HCT116 (cell line): ENCODE measurements around the gene TMEM269. TPM values are rescaled to one million over a fixed set of nuclear protein-coding genes. Genes with fewer than 3 reads are reported as not detected.

Experiments used
- ATAC-seq: fragments of 200-7000 bp; cut with Tn5 transposase; 2 replicates; pipeline ENCODE4 v1.9.1; 2020; ENCODE audit warnings: mild to moderate bottlenecking, moderate library complexity
- BruUV-seq: library from RNA; stranded (reverse); fragments of 400-500 nt; replicated peaks from 2 replicates; lab custom pipeline; 2021; lab: Mats Ljungman, UMichigan
- CTCF ChIA-PET: fragments of 300-600 bp; sonication (Branson Sonifier 250); formaldehyde crosslinking; loops from one replicate; lab custom pipeline; 2021; ENCODE audit warnings: antibody characterized with exemption; lab: Charles Lee
- POLR2A ChIA-PET: fragments of 300-600, 350-600 bp; sonication (Branson Sonifier 250); formaldehyde crosslinking; loops from one replicate; lab custom pipeline; 2021; ENCODE audit warnings: antibody characterized with exemption; lab: Charles Lee
- RAD21 ChIA-PET, 2 experiments: fragments of 300-600 bp; sonication (Branson Sonifier 250); formaldehyde crosslinking; loops; one replicate each; lab custom pipeline; 2023; ENCODE audit warnings: low total read pairs in 2 of 2; ENCODE audit not compliant: uncharacterized antibody in 2 of 2, unreplicated experiment in 2 of 2, low non-redundant PET in 1 of 2; lab: Charles Lee
- DNase-seq: peaks from one replicate; pipeline ENCODE4 v3.0.0-alpha.2; 2010; ENCODE audit warnings: low read depth, low spot score
- H2AFZ ChIP-seq: fragments of 200-600 bp; shearing (Covaris generic), sonication (generic); 2 replicates; pipeline ENCODE4 v1.6.1; 2017; ENCODE audit warnings: low read depth, mixed run types, mixed read lengths, antibody characterized with exemption, low read length; ENCODE audit not compliant: poor library complexity, severe bottlenecking
- H3K27ac ChIP-seq: 2 replicates; pipeline ENCODE4 v1.5.1; 2012; ENCODE audit warnings: low read depth, low read length
- H3K27me3 ChIP-seq: fragments of 200-600 bp; sonication (generic); 2 replicates; pipeline ENCODE4 v1.6.1; 2016; ENCODE audit warnings: mixed run types, low read length, mixed read lengths; ENCODE audit not compliant: insufficient read depth
- H3K36me3 ChIP-seq, 2 experiments: fragments of 200-500 bp in 1 of 2; fragments of 200-600 bp in 1 of 2; sonication (Bioruptor generic) in 1 of 2; sonication (generic) in 1 of 2; 2 replicates each; pipeline versions ENCODE4 v1.5.1 to v1.6.1; 2014 to 2016; ENCODE audit warnings: low read length in 2 of 2, inconsistent platforms in 1 of 2, mixed read lengths in 1 of 2, mixed run types in 1 of 2; ENCODE audit not compliant: insufficient read depth in 2 of 2, control insufficient read depth in 1 of 2
- H3K4me1 ChIP-seq, 2 experiments: fragments of 200-600 bp in 1 of 2; sonication (generic) in 1 of 2; 2 replicates each; pipeline versions ENCODE4 v1.5.1 to v1.6.1; 2012 to 2017; ENCODE audit warnings: low read length in 2 of 2, inconsistent platforms in 1 of 2, mild to moderate bottlenecking in 1 of 2, mixed read lengths in 1 of 2, mixed run types in 1 of 2, moderate library complexity in 1 of 2; ENCODE audit not compliant: insufficient read depth in 2 of 2, control insufficient read depth in 1 of 2
- H3K4me2 ChIP-seq: fragments of 200-600 bp; sonication (generic); 2 replicates; pipeline ENCODE4 v1.6.1; 2017; ENCODE audit warnings: mixed run types, low read length, mixed read lengths
- H3K4me3 ChIP-seq, 2 experiments: fragments of 200-600 bp in 1 of 2; sonication (generic) in 1 of 2; replicated peaks in 1 of 2; 2 replicates each; pipeline ENCODE4 v1.5.1; 2011 to 2016; ENCODE audit warnings: low read length in 2 of 2, control low read depth in 1 of 2, low read depth in 1 of 2, mild to moderate bottlenecking in 1 of 2, mixed read lengths in 1 of 2, mixed run types in 1 of 2
- H3K79me2 ChIP-seq: fragments of 200-600 bp; sonication (generic); 2 replicates; pipeline ENCODE4 v1.6.1; 2017; ENCODE audit warnings: mild to moderate bottlenecking, mixed run types, low read length, moderate library complexity, mixed read lengths; ENCODE audit not compliant: insufficient read depth
- H3K9ac ChIP-seq: fragments of 200-600 bp; sonication (generic); 2 replicates; pipeline ENCODE4 v1.6.1; 2016; ENCODE audit warnings: low read length, mixed read lengths
- H3K9me2 ChIP-seq: fragments of 200-600 bp; sonication (generic), shearing (Covaris generic); 2 replicates; pipeline ENCODE4 v1.6.1; 2017; ENCODE audit warnings: mixed run types, mild to moderate bottlenecking, moderate library complexity; ENCODE audit not compliant: insufficient read depth
- H3K9me3 ChIP-seq, 2 experiments: fragments of 200-500 bp in 1 of 2; fragments of 200-600 bp in 1 of 2; sonication (Bioruptor generic) in 1 of 2; sonication (generic) in 1 of 2; 2 replicates each; pipeline ENCODE4 v1.6.1; 2014 to 2017; ENCODE audit warnings: low read length in 2 of 2, mixed read lengths in 2 of 2, inconsistent platforms in 1 of 2, low read depth in 1 of 2, mild to moderate bottlenecking in 1 of 2, mixed run types in 1 of 2, moderate library complexity in 1 of 2; ENCODE audit not compliant: control insufficient read depth in 1 of 2, insufficient read depth in 1 of 2
- H4K20me1 ChIP-seq: fragments of 200-600 bp; sonication (generic), shearing (Covaris generic); 2 replicates; pipeline ENCODE4 v1.6.1; 2017; ENCODE audit warnings: mixed run types, mild to moderate bottlenecking, moderate library complexity; ENCODE audit not compliant: insufficient read depth
- CBX3 ChIP-seq: IDR thresholded peaks from 2 replicates; pipeline ENCODE4 v1.6.1; 2012; ENCODE audit warnings: low read depth
- EGR1 ChIP-seq: IDR thresholded peaks from 2 replicates; pipeline ENCODE4 v1.6.1; 2012; ENCODE audit warnings: low read depth
- ELF1 ChIP-seq: IDR thresholded peaks from 2 replicates; pipeline ENCODE4 v1.6.1; 2012; ENCODE audit warnings: low read depth, borderline replicate concordance
- EZH2phosphoT487 ChIP-seq: fragments of 200-600 bp; IDR thresholded peaks from 2 replicates; pipeline ENCODE4 v1.6.1; 2018; ENCODE audit warnings: antibody characterized with exemption, borderline replicate concordance
- POLR2A ChIP-seq: IDR thresholded peaks from 2 replicates; pipeline ENCODE4 v1.7.0; 2011; ENCODE audit warnings: borderline replicate concordance; ENCODE audit not compliant: insufficient read depth, insufficient read length; ENCODE audit errors: extremely low read depth
- SIN3A ChIP-seq: IDR thresholded peaks from 2 replicates; pipeline ENCODE4 v1.6.1; 2012; ENCODE audit warnings: low read depth
- ZFX ChIP-seq: fragments of 450-650 bp; IDR thresholded peaks from 2 replicates; pipeline ENCODE4 v1.6.1; 2017
- intact Hi-C: fragments of 100-400 bp; cut with micrococcal nuclease; formaldehyde crosslinking; loops from 2 replicates; pipeline ENCODE4 v1.10.0; 2022
- total RNA-seq: library from RNA; stranded (reverse); gene quantifications from one replicate; pipeline ENCODE4 v1.2.1, GENCODE V29; 2021; ENCODE audit not compliant: unreplicated experiment

The TMEM269 gene
- total RNA-seq, 1 experiment from 2014 or later: 0.34 TPM

DNA sequence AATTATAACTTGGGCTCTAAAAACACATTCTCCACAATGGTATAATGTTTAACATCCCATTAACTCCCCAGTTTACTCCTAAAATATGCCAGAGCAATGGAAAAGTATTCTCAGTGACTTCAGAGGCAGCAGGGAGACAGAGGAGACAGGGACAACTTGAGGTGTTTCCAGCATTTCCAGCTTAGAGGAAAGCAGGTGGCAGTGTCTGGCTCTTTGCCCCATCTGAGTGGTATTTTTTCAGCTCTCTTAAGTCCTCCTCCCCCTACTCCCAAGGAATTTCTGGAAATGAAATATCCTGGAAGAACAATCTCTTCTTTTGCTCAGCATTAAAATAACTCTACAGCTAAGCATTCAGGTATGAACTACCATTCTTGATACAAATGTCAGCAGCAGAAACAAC lies 21.4 kb downstream of the TMEM269 start:
- BruUV-seq: no TSS peak
- Histone ChIP-seq H3K4me3 (no peak overlapping the region), H3K4me2 (no peak overlapping the region), H3K79me2 (no peaks in the 10 kb centered on the region), H3K9ac (no peak overlapping the region), H3K36me3 (no peaks in the 10 kb centered on the region), H3K9me2 (no peaks in the 10 kb centered on the region), H3K9me3 (no peaks in the 10 kb centered on the region), H4K20me1 (no peaks in the 10 kb centered on the region), H3K27me3 (no peaks in the 10 kb centered on the region)
- intact Hi-C loops: no loop called here
- ChIA-PET CTCF (no interaction called here), RAD21 (no interaction called here), POLR2A (interaction anchor here (2.5 kb wide), 1 partner anchor 11 kb away, joined by 14 read pairs; the partner anchor contains the start of genes ERMAP and SVBP)
- no peak for ATAC-seq
- no peak for TF ChIP-seq EGR1
- no peak for TF ChIP-seq ZFX
- TF ChIP-seq, all 23 proteins: peak for 0
- no peaks in the 10 kb centered on the region for H3K4me1 ChIP-seq
- DNase-seq: no peak
- H3K27ac ChIP-seq: no peak overlapping the region
- H2AFZ ChIP-seq: no peak overlapping the region

DNA sequence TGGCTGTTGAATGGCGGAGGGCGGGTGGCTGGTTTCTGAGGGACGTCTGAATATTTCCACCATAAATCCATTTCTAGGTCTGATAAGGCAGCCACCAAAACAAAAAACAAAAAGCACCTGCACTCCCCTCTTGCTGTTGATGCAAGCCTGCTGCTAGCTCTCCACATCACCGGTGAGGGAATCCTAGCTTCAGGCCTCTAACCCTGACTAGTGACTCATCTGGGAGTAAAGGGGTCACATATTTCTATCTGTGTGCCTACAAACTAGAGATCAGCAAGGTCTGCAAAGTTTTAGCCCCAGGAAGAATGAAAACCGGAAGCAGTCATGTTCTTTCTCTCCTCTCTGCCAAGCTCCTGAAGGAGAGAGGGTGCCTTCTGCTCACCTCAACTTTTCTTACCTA lies 21.8 kb downstream of the TMEM269 start:
- H4K20me1 ChIP-seq: no peaks in the 10 kb centered on the region
- H3K27me3 ChIP-seq: no peaks in the 10 kb centered on the region
- no TSS peak for BruUV-seq
- ChIA-PET POLR2A (interaction anchor here (2.5 kb wide), 1 partner anchor 10 kb away, joined by 14 read pairs; the partner anchor contains the start of genes ERMAP and SVBP), CTCF (no interaction called here), RAD21 (no interaction called here)
- H3K9ac ChIP-seq: no peak overlapping the region
- H3K9me2 ChIP-seq: no peaks in the 10 kb centered on the region
- H3K27ac ChIP-seq: no peak overlapping the region
- DNase-seq (no peak), ATAC-seq (no peak)
- TF ChIP-seq POLR2A: no peak
- TF ChIP-seq ELF1: no peak
- no peak for TF ChIP-seq CBX3
- TF ChIP-seq EZH2phosphoT487: no peak
- no peak for TF ChIP-seq SIN3A
- TF ChIP-seq EGR1: no peak
- H3K36me3 ChIP-seq: no peaks in the 10 kb centered on the region
- no peak overlapping the region for H3K4me3 ChIP-seq
- intact Hi-C loops: no loop called here
- no peak overlapping the region for H3K4me2 ChIP-seq
- no peaks in the 10 kb centered on the region for H3K79me2 ChIP-seq
- H2AFZ ChIP-seq: no peak overlapping the region
- H3K9me3 ChIP-seq: no peaks in the 10 kb centered on the region
- no peaks in the 10 kb centered on the region for H3K4me1 ChIP-seq
